H1 (cell line): ENCODE results near the gene PAX7.

Experiments
- ATF2 ChIP-seq: IDR thresholded peaks from 2 replicates; pipeline ENCODE4 v1.6.1; 2012; ENCODE audit warnings: low read length, inconsistent platforms
- BRCA1 ChIP-seq: IDR thresholded peaks from 2 replicates; pipeline ENCODE4 v1.6.1; 2012; ENCODE audit warnings: low read depth, low read length, improper control_type of control experiment
- CTBP2 ChIP-seq: IDR thresholded peaks from 2 replicates; pipeline ENCODE4 v1.7.0; 2011; ENCODE audit warnings: borderline replicate concordance, mild to moderate bottlenecking, moderate library complexity, mixed read lengths, low read length; ENCODE audit not compliant: insufficient read depth, insufficient read length
- CTCF ChIP-seq, 3 experiments: IDR thresholded peaks; 1 replicate in 2 of 3; 2 replicates in 1 of 3; pipeline versions ENCODE4 v1.5.1 to v1.6.1; 2011; ENCODE audit warnings: low read length in 3 of 3, mild to moderate bottlenecking in 3 of 3, inconsistent platforms in 2 of 3, low read depth in 1 of 3, moderate library complexity in 1 of 3; ENCODE audit not compliant: insufficient read depth in 1 of 3; ENCODE audit errors: control extremely low read depth in 1 of 3
- FOSL1 ChIP-seq: IDR thresholded peaks from 2 replicates; pipeline ENCODE4 v1.6.1; 2011; ENCODE audit warnings: mild to moderate bottlenecking, low read depth, low read length, moderate library complexity; ENCODE audit not compliant: insufficient read depth
- POLR2A ChIP-seq, 2 experiments: IDR thresholded peaks; 1 replicate in 1 of 2; 2 replicates in 1 of 2; pipeline ENCODE4 v1.6.1; 2011; ENCODE audit warnings: low read depth in 2 of 2, low read length in 2 of 2, mild to moderate bottlenecking in 2 of 2; ENCODE audit errors: control extremely low read depth in 1 of 2
- RNF2 ChIP-seq: fragments of 200-900, 300-1000 bp; sonication (generic); IDR thresholded peaks from 2 replicates; pipeline ENCODE4 v1.7.1; 2016; ENCODE audit warnings: borderline replicate concordance, low read depth, mild to moderate bottlenecking, antibody characterized with exemption, low read length; ENCODE audit not compliant: poor library complexity, severe bottlenecking; ENCODE audit errors: missing control alignments
- TCF12 ChIP-seq: IDR thresholded peaks from 2 replicates; pipeline ENCODE4 v1.6.1; 2011; ENCODE audit warnings: low read depth, mild to moderate bottlenecking, low read length

- TF ChIP-seq CTCF (IDR thresholded peaks at IDR 0.05; ENCODE audit: control extremely low read depth in 1 of 3, insufficient read depth in 1 of 3, low read depth in 1 of 3, low read length in 3 of 3): no peak
- TF ChIP-seq POLR2A (IDR thresholded peaks at IDR 0.05; ENCODE audit: control extremely low read depth in 1 of 2, low read depth in 2 of 2, low read length in 2 of 2): no peak
- TF ChIP-seq ATF2: no peak
- no peak for TF ChIP-seq TCF12
- no peak for TF ChIP-seq FOSL1
- no peak for TF ChIP-seq BRCA1
- TF ChIP-seq RNF2: no peak
- no peak for TF ChIP-seq CTBP2
Measured at GRCh38 chr1:18786149-18786548, 155.5 kb downstream of the PAX7 start.
